Measurements from ENCODE around the gene NSF.

DNA sequence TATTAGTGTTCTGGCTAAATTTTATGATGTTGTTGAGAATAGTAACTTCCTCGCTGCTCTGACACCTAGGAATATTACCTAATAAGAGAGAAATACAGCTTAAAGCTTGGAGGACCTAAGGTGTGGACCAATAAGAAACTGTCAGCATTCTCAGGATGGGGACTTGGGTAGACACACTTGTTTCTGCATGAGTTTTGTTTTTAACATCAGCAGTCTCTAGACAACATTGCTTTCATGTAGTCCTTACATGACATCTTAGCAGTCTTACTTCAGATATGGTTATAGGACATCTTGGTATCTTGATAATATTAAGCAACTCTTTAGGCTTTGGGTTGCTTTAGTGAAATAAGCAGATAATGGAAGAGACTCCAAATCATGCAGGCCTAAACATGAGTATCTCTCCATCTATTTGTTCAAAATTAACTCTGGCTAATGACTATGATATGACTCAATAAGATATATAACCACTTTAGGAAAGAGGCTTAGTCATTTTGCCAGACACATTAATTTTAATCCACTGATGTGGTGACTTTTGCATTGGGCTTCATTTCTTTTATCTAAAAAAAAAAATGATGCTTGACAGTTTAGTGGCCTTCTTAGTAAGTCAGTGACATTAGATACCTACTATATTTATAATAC lies 143.5 kb downstream of the NSF start:
- TF ChIP-seq, protein P1, sequence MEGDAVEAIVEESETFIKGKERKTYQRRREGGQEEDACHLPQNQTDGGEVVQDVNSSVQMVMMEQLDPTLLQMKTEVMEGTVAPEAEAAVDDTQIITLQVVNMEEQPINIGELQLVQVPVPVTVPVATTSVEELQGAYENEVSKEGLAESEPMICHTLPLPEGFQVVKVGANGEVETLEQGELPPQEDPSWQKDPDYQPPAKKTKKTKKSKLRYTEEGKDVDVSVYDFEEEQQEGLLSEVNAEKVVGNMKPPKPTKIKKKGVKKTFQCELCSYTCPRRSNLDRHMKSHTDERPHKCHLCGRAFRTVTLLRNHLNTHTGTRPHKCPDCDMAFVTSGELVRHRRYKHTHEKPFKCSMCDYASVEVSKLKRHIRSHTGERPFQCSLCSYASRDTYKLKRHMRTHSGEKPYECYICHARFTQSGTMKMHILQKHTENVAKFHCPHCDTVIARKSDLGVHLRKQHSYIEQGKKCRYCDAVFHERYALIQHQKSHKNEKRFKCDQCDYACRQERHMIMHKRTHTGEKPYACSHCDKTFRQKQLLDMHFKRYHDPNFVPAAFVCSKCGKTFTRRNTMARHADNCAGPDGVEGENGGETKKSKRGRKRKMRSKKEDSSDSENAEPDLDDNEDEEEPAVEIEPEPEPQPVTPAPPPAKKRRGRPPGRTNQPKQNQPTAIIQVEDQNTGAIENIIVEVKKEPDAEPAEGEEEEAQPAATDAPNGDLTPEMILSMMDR (IDR thresholded peaks at IDR 0.05): no peak
- TF ChIP-seq POLR2A (IDR thresholded peaks at IDR 0.05): no peak
